Stomach (tissue), 4 donors: Measurements from ENCODE around the gene GRIA3.

ENCODE experiments used
- POLR2A ChIP-seq, 4 donors: fragments of 450-650 bp; IDR thresholded peaks; one replicate each; pipeline ENCODE4 v1.6.1; 2016; ENCODE audit warnings: antibody characterized with exemption in 4 of 4, control low read depth in 2 of 4, mild to moderate bottlenecking in 1 of 4, moderate library complexity in 1 of 4
- TF ChIP-seq, protein P1 (sequence below), 7 experiments: fragments of 450-650 bp in 4 of 7; fragments of 200-600 bp in 3 of 7; sonication (generic) in 3 of 7; IDR thresholded peaks; one replicate each; pipeline ENCODE4 v1.5.1; 2016 to 2019; ENCODE audit warnings: antibody characterized with exemption in 7 of 7, control low read depth in 2 of 7, mild to moderate bottlenecking in 1 of 7

DNA sequence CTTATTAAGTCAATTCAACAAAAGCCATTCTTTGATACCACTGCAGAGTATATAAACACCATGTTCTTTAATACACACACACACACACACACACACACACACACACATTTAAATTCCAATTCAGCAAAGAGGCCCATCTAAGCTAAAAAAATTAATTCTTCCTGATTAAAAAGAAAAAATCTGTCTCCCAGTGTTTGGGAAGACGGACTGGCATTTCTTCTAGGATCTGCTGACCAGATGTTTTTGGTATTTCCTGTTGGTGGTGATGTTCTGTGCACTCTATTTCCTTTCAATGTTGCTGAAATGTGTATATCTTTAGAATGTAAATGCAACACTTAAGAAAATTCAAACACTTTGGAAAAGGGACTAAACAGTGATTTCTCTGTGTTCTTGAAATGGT, 304.9 kb downstream of the GRIA3 start:
- TF ChIP-seq POLR2A (IDR thresholded peaks at IDR 0.05): no peak
- TF ChIP-seq, protein P1, sequence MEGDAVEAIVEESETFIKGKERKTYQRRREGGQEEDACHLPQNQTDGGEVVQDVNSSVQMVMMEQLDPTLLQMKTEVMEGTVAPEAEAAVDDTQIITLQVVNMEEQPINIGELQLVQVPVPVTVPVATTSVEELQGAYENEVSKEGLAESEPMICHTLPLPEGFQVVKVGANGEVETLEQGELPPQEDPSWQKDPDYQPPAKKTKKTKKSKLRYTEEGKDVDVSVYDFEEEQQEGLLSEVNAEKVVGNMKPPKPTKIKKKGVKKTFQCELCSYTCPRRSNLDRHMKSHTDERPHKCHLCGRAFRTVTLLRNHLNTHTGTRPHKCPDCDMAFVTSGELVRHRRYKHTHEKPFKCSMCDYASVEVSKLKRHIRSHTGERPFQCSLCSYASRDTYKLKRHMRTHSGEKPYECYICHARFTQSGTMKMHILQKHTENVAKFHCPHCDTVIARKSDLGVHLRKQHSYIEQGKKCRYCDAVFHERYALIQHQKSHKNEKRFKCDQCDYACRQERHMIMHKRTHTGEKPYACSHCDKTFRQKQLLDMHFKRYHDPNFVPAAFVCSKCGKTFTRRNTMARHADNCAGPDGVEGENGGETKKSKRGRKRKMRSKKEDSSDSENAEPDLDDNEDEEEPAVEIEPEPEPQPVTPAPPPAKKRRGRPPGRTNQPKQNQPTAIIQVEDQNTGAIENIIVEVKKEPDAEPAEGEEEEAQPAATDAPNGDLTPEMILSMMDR (IDR thresholded peaks at IDR 0.05): no peak
